ENCODE data around the gene RELN. TPM values are rescaled to one million over a fixed set of nuclear protein-coding genes. Genes with fewer than 3 reads are reported as not detected.
A peak's percentile ranks its signal among the peaks of the same experiment; 100 is the strongest.

Gene RELN
- total RNA-seq, 1 experiment from 2014 or later: 0.31 TPM

DNA sequence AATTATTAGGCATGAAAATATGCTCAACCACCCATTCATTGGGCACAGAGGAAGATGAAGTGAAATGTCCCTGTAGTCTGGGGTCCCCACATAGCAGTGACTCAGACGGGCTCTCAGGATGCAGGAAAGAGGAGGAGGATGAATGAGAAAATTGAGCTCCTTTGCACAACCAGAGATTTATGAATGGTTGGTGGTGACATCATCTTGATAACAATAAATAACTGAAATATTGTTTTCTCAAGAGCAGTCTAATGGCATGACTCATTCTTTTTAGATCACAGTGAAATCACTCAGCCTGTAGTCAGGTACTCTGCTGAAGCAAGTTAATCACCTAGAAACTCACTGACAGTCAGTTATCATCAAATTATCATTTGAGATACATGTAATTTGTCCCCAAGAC, 254.1 kb downstream of the RELN start:
- intact Hi-C loops (cut with micrococcal nuclease; ENCODE audit: unreplicated experiment): loop anchor here (5.0 kb wide), 1 partner anchor 73 kb away; no protein-coding TSS in a partner anchor
- Mint-ChIP-seq H3K27ac (ENCODE audit: unreplicated experiment) (peak overlapping the region; percentile 42), H3K4me1 (ENCODE audit: low read depth, unreplicated experiment) (peaks cover 19% of the 10 kb centered on the region), H3K27me3 (ENCODE audit: unreplicated experiment) (no peaks in the 10 kb centered on the region), H3K36me3 (ENCODE audit: insufficient read depth, unreplicated experiment) (no peaks in the 10 kb centered on the region), H3K4me3 (ENCODE audit: low read depth, unreplicated experiment) (no peak overlapping the region), H3K9me3 (ENCODE audit: low read depth, unreplicated experiment) (peaks cover 4% of the 10 kb centered on the region)
- BruUV-seq (replicated peaks): no TSS peak
- CTCF ChIA-PET: interaction anchor here (1.0 to 1.3 kb wide), 2 partner anchors 100 to 162 kb away, joined by 3 read pairs; no protein-coding TSS in a partner anchor
- peak; percentile 24 for DNase-seq
- TF ChIP-seq, protein P1, sequence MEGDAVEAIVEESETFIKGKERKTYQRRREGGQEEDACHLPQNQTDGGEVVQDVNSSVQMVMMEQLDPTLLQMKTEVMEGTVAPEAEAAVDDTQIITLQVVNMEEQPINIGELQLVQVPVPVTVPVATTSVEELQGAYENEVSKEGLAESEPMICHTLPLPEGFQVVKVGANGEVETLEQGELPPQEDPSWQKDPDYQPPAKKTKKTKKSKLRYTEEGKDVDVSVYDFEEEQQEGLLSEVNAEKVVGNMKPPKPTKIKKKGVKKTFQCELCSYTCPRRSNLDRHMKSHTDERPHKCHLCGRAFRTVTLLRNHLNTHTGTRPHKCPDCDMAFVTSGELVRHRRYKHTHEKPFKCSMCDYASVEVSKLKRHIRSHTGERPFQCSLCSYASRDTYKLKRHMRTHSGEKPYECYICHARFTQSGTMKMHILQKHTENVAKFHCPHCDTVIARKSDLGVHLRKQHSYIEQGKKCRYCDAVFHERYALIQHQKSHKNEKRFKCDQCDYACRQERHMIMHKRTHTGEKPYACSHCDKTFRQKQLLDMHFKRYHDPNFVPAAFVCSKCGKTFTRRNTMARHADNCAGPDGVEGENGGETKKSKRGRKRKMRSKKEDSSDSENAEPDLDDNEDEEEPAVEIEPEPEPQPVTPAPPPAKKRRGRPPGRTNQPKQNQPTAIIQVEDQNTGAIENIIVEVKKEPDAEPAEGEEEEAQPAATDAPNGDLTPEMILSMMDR (IDR thresholded peaks at IDR 0.05; ENCODE audit: unreplicated experiment): no peak

DNA sequence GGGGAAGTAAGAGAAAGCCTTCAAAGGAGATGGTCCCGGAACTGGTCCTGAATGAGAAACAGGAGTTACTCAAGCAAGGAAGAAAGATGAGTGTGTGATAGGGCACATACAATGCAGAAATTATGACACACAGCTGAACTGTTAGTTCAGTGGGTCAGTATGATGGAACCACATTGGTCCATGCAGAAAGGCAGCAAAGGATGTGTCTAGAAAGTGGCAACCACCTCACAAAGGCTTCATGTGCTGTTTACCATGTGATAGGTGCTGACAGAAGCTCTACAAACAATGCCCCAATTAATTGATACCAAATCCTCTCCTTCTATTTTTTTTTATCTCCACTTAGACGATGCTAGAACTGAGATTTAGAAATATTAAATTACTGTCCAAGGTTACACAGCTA, 258.3 kb downstream of the RELN start:
- no peak for DNase-seq
- no peak overlapping the region for H3K27ac Mint-ChIP-seq (ENCODE audit: unreplicated experiment)
- TF ChIP-seq, protein P1 (IDR thresholded peaks at IDR 0.05; ENCODE audit: unreplicated experiment): no peak
- intact Hi-C loops (cut with micrococcal nuclease; ENCODE audit: unreplicated experiment): no loop called here
- no peaks in the 10 kb centered on the region for H3K27me3 Mint-ChIP-seq (ENCODE audit: unreplicated experiment)
- CTCF ChIA-PET: no interaction called here
- no TSS peak for BruUV-seq (replicated peaks)
- no peak overlapping the region for H3K4me3 Mint-ChIP-seq (ENCODE audit: low read depth, unreplicated experiment)
- no peaks in the 10 kb centered on the region for H3K9me3 Mint-ChIP-seq (ENCODE audit: low read depth, unreplicated experiment)
- no peaks in the 10 kb centered on the region for H3K36me3 Mint-ChIP-seq (ENCODE audit: insufficient read depth, unreplicated experiment)
- H3K4me1 Mint-ChIP-seq (ENCODE audit: low read depth, unreplicated experiment): peaks cover 9% of the 10 kb centered on the region

DNA sequence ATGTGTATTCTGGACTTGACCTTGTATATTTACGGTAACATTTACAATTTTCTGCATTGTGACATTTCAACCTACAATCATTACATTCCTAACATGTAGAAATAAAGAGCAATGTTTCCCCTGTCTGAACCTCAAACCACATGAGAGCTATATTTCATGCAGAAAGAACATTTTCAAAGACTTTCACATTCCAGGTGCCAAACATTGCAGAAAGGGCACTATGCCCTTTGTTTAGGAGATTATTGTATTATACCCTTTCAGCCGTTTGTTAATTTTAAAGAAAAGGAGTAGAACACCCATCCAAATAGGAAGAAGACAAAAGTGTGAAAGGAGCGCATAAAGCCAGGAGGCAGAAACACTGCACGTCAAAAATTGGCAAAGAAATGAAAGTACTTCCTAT, 260.4 kb downstream of the RELN start:
- Mint-ChIP-seq H3K4me3 (ENCODE audit: low read depth, unreplicated experiment) (no peak overlapping the region), H3K27me3 (ENCODE audit: unreplicated experiment) (no peaks in the 10 kb centered on the region), H3K9me3 (ENCODE audit: low read depth, unreplicated experiment) (no peaks in the 10 kb centered on the region), H3K4me1 (ENCODE audit: low read depth, unreplicated experiment) (no peaks in the 10 kb centered on the region), H3K36me3 (ENCODE audit: insufficient read depth, unreplicated experiment) (no peaks in the 10 kb centered on the region), H3K27ac (ENCODE audit: unreplicated experiment) (no peak overlapping the region)
- TF ChIP-seq, protein P1 (IDR thresholded peaks at IDR 0.05; ENCODE audit: unreplicated experiment): no peak
- CTCF ChIA-PET: no interaction called here
- intact Hi-C loops (cut with micrococcal nuclease; ENCODE audit: unreplicated experiment): no loop called here
- DNase-seq: no peak
- no TSS peak for BruUV-seq (replicated peaks)

DNA sequence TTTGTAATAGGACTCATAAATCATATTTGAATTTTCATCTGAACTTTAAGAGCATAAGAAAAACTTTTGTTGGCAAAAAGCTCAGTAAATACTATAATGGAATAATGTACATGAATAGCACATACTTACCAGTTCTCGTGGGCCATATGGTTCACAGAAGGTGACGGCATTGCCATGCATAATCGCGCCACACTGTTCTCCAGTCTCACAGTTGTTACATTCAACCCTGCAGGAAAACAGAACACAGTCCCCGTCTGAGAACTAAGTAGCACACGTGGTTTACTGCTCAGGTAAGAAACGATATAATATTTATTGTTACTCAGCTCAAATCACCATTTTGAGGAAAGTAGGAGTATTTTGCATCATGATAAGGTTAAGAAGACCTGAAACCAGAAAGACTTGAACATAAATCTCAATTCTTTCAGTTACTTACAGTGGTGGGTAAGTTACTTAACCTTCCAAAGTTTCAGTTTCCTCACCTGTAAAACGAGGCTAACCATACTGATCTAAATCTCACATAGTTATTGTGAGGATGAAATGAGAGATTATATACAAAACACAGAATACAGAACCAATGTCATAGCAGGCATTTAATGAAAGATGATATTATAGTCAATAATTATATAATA, 261.4 kb downstream of the RELN start:
- H3K36me3 Mint-ChIP-seq (ENCODE audit: insufficient read depth, unreplicated experiment): no peaks in the 10 kb centered on the region
- no peaks in the 10 kb centered on the region for H3K9me3 Mint-ChIP-seq (ENCODE audit: low read depth, unreplicated experiment)
- TF ChIP-seq, protein P1 (IDR thresholded peaks at IDR 0.05; ENCODE audit: unreplicated experiment): no peak
- H3K4me3 Mint-ChIP-seq (ENCODE audit: low read depth, unreplicated experiment): no peak overlapping the region
- H3K4me1 Mint-ChIP-seq (ENCODE audit: low read depth, unreplicated experiment): no peaks in the 10 kb centered on the region
- BruUV-seq (replicated peaks): no TSS peak
- intact Hi-C loops (cut with micrococcal nuclease; ENCODE audit: unreplicated experiment): no loop called here
- CTCF ChIA-PET: no interaction called here
- H3K27me3 Mint-ChIP-seq (ENCODE audit: unreplicated experiment): no peaks in the 10 kb centered on the region
- DNase-seq: no peak
- no peak overlapping the region for H3K27ac Mint-ChIP-seq (ENCODE audit: unreplicated experiment)

Data from Calu3 (cell line).